ENCODE measurements around the gene TMEM179.

Gene TMEM179

GRCh38 chr14:104567141-104567956 is 37.2 kb downstream of the TMEM179 start:
- DNase-seq: no peak

DNA sequence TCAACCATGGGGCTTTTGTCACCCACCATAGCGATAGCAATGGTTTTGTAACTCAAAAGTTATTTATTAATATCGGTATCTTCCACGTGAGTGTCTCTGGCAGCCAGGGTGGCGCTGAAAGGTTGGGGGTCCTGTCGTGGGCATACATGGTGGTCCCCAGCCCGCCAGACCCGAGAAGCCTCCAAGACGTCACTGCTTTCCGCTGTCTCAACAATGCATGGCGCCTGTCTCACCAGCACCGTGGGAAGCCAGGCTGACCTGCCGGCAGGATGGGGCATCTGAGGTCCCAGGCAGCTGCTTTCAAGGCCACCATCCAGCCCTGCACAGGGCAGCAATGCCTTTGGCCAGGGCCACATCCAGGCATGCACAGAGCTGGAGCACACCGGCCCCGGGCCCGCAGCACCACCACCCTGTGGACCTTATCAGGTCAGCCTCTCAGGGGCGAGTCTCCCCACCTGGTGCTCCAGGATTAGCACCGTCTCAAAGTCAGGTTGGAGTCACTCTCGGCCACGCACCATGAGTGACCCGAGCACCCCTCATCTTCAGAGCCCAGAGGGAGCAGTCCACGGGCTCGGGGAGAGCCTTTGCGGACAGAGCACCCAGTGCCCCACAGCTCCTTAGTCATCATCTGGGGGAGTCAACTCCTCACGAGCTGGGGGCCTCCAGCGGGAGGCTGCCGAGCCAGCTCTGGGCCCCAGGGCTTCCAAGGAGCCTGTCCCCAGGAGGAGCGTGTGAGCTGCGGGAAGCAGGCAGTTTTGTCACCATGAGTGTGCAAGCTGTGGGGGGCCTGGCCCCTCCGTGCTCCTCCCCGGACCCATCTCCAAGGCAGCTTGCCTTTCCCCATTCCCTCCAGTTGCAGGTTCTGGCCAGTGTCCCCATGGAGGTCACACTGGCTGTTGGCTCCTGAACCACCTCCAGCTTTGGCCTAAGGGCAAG is 39.6 kb downstream of the TMEM179 start:
- no peak for DNase-seq

DNA sequence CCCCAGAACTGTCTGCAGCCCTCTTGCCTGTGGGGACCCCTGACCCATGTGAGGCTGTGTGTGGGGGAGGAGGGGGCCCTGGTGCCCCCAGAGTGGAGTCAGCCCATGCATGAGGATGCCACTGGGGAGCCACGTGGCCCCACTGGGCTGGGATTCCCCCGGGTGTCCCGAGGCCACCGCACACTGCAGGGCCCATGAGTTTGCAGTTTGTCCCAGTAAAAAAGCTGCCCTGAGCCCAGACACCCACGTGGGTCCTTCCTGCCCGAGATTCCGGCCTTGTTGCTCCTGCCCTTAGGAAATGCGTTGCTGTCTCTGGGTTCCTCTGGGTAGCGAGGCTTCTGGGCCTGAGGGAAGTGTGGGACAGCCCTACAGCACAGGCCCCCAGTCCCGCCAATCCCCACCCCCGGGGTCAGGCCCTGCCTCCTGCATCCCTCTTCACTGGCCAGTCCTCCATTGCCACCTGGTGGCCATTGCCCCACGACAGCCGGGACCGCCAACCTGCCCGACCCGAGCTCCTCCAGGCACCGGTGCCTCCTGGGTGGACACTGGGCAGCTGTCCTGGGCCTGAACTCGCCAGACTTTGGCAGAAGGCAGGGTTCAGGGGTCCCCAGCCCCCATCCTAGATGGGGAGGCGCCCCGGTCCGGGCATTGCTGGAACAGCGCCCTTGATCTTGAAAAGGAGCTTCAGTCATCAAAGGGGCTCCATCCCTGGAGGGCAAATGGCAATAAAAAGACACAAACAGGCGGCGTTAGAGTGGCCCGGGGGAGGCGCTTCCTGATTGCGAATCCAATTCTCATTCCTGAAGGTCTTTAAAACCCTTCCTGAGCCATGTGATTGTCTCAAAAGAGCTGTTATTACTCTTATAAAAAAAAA is 40.6 kb downstream of the TMEM179 start:
- peak; percentile 54 for DNase-seq

DNA sequence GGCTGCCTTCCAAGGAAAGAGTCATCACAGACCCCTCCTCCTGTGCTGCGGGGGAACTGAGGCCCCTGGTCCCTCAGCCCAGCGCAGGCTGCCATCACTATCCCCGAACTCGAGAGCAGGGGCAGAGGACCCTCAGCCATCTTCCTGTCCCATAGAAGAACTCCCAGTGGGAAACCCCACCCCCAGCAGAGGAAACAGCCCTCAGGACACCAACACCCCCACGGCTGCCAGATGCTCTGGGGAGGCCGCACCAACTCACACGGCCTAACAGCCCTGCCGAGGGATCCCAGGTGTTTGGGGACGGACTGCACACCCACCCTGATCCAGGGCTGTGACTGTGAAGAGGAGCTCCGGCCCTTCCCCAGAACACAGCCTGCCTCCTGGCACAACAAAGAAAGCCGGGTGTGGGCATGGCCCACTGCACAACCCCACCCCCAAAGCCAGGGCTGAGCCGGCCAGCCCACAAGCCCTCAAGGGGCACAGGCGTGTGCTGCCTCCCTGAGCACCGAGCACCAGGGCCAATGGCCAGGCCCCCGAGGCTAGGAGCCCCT is 41.3 kb downstream of the TMEM179 start:
- DNase-seq: no peak

GRCh38 chr14:104562606-104563005 is 42.0 kb downstream of the TMEM179 start:
- DNase-seq: no peak

DNA sequence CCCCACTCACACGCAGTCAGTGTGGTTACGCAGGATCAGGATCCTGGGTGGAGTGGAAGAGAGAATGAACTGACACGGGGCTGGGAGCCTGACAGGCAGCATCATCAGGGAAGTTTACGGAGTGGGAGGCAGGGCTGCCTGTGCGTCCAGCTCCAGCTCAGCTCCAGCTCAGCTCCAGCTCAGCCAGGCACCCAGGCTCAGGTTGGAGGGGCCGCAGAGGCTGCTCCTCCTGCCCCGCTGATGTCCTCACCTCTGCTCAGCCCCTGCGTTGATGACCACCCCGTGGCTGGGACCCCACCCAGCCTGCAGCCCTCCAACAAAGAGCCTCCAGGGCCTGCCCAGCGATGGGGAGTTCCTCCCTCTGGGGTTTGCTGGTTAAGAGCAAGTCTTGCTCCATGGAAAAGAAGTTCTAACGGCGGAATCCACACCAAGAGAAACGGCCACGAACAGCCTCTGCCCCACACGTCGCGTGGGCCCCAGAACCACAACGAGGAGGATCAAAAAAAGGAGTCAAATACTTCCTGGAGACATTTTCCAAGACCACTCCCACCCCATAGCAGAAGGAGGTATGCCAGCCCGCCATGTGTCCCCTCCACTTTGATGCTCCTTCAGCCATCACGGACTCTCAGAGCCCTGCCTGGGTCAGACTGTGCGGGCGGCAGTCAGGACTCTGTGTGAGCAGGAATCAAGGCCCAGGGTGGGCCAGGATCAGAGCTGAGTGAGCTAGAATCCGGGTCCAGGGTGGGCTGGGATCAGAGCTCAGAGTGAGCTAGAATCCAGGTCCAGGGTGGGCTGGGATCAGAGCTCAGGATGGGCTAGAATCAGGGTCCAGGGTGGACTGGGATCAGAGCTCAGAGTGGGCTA is 42.7 kb downstream of the TMEM179 start:
- DNase-seq: no peak

- DNase-seq: no peak
Observed at GRCh38 chr14:104561124-104561557, 43.4 kb downstream of the TMEM179 start.

DNA sequence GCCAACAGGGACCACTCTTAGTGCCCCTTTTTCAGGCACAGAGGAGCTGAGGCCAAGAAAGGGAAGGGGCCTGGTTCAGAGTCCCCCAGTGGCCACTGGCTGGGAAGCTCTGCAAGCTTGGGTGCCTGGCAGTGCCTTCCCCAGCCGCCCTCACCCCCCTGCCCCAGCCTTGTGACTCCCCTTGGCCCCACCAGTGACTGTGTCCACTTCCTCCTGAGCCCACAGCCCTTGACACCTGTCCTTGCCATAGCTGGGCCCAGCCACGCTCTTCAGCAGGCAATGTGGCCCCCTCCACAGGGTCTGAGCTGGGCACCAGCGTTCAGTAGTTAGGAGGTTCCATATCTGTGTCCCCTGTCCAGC is 44.0 kb downstream of the TMEM179 start:
- DNase-seq: no peak

DNA sequence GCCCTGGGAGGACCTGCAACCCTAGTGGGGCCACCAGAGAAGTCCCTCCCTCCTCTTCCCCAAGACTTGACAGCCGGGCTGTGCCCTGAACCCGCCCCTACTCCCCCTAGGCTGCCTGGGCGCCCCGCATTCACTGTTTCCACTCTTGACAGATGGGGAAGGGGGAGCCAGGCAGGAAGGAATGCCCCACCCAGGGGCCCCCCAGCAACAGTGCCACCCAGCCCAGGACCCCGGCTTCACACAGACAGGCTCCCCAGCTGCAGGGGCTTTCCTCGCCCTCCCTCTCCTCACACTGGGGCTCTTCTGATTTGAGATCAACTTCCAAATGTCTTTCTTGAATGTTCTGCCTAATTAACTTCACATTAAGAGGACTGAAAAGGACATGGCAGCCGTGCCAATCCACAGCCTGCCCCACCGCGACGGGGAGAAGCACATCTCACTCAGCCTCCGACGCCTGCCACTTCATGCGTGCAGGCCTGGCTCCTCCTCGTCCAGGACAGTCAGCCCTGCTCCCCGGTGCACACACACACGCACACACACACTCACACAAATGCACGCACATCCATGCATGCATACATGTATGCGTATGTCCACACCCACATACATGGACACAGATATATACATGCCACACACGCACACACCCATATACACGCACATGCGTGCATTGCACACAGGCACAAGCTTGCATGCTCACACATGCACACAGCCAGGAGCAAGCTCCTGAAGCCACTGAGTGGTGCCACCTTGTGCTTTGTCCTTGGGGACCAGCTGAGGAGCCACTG is 44.6 kb downstream of the TMEM179 start:
- no peak for DNase-seq

GRCh38 chr14:104559028-104559803 is 45.4 kb downstream of the TMEM179 start:
- no peak for DNase-seq

- DNase-seq: no peak
Observed at GRCh38 chr14:104558231-104559027, 46.1 kb downstream of the TMEM179 start.

DNA sequence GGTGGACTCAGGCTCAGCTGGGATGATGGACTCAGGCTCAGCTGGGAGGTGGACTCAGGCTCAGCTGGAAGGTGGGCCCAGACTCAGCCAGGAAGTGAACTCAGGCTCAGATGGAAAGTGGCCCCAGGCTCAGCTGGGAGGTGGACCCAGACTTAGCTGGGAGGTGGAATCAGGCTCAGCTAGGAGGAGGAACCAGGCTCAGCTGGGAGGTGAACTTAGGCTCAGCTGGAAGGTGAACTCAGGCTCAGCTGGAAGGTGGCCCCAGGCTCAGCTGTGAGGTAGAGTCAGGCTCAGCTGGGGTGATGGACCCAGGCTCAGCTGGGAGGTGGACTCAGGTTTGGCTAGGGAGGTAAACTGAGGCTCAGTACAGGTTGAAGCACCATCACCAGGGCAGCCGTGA is 46.8 kb downstream of the TMEM179 start:
- no peak for DNase-seq

- DNase-seq: no peak
Observed at GRCh38 chr14:104557086-104557485, 47.5 kb downstream of the TMEM179 start.

DNA sequence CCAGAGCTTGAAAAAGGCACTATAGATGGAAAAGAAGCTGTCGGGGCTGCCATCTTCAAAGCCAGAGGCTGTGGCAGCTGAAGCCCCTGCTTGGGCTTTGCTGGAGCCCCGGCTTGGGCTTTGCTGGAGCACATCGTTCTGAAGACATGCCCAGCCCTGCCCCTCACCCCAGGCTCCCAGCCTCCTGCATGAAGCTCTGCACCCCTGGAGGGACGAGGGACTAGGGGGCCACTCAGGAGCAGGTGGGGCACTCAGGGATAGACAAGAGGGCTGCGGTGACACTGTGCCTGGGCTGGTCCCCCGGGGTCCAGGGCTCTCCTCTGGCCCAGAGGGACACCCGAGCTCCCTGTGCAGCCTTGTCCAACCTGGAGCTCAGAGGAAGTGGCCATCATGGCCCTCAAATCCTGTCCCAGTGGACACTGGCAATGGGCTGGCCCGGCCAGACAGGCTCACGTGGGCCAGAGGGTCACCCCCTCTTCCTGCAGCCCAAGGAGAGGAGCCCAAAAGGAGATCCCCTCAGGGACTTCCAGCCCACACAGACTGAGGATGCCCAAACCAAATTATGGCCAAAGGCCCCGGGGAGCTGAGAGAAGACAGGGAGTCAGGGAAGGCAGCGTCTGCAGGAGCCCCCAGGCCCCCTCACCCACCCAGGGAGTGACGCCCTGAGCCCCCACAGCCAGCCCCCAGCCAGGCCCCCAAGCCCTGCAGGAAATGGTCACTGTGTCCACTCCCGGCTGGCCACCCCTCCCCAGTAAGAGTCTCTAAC is 48.1 kb downstream of the TMEM179 start:
- DNase-seq: no peak

GRCh38 chr14:104555430-104556255 is 48.9 kb downstream of the TMEM179 start:
- DNase-seq: no peak

DNA sequence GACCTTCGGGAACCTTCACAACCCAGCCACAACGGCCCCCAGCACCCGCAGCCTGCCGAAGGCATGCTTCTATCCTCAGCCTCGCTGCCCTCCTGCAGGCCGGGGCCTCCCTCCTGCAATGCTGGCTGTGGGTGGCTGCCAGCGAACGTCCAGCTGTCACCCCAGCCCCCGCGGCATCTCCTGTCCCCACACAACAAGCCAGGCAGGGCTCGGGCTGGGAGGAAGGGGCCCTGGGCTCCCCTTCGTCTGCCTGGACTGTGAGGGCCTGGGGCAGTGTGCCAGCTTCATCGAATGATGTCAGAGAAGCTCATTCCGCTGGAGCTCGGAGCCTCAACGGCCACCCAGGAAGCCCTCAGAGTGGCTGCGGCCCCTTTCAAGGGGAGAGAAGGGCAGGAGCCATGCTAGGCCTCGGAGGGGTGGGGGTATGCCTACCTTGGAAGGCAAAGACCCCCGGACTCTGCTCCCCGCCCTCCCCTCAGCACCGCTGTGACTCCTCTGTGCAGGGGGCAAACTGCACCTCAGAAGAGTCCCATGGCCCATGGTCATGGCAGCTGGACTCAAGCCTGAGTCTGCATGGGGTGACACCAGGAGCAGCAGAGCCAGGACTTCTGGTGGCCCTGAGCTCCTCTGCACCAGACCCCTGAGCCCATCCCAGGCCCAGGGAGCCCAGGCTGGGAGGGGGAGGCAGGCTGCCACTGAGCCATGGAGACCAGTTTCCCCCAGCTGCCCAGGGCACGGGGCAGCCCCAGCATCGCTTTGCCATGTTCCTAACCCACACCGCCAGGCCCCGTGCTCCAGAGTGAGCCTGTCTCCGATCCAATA is 49.8 kb downstream of the TMEM179 start:
- DNase-seq: no peak

Measured in OCI-M1 (cell line).